H1 (cell line): ENCODE data around the gene LIPC. TPM values are rescaled to one million over a fixed set of nuclear protein-coding genes. Genes with fewer than 3 reads are reported as not detected.

Source experiments
- CTCF ChIA-PET: fragments of 300-600 bp; sonication (Branson Sonifier 250); formaldehyde crosslinking; loops from one replicate; lab custom pipeline; 2021; ENCODE audit not compliant: partially characterized antibody; lab: Charles Lee
- POLR2A ChIA-PET: fragments of 300-600 bp; sonication (Branson Sonifier 250); formaldehyde crosslinking; loops from one replicate; lab custom pipeline; 2021; ENCODE audit warnings: inconsistent platforms; ENCODE audit not compliant: partially characterized antibody; lab: Charles Lee
- DNase-seq, 2 experiments: peaks; one replicate each; pipeline versions ENCODE4 v3.0.0 to v3.0.0-alpha.2; 2010 to 2022; ENCODE audit warnings: low spot score in 2 of 2, low read depth in 1 of 2, mixed read lengths in 1 of 2
- FAIRE-seq: peaks from 2 replicates; lab custom pipeline; 2011; peaks lifted over from hg19 to GRCh38; lab: Jason Lieb, UNC
- H2AFZ ChIP-seq: 2 replicates; pipeline ENCODE4 v1.8.1; 2012; ENCODE audit warnings: low read length, inconsistent platforms
- H2AK5ac ChIP-seq: 2 replicates; pipeline ENCODE4 v1.6.1; 2013; ENCODE audit warnings: low read depth, low read length
- H2BK120ac ChIP-seq: replicated peaks from 2 replicates; pipeline ENCODE3; 2013; ENCODE audit warnings: low read depth, low read length, inconsistent platforms
- H2BK12ac ChIP-seq: 2 replicates; pipeline ENCODE4 v1.6.1; 2013; ENCODE audit warnings: low read depth, low read length
- H2BK15ac ChIP-seq: 2 replicates; pipeline ENCODE4 v1.6.1; 2013; ENCODE audit warnings: low read length
- H2BK20ac ChIP-seq: 2 replicates; pipeline ENCODE4 v1.6.1; 2013; ENCODE audit warnings: low read length
- H2BK5ac ChIP-seq: 2 replicates; pipeline ENCODE4 v1.6.1; 2013; ENCODE audit warnings: low read depth, low read length
- H3K14ac ChIP-seq: 2 replicates; pipeline ENCODE4 v1.6.1; 2013; ENCODE audit warnings: inconsistent platforms; ENCODE audit not compliant: insufficient read length
- H3K18ac ChIP-seq: 2 replicates; pipeline ENCODE4 v1.6.1; 2013; ENCODE audit warnings: low read length; ENCODE audit errors: extremely low read depth
- H3K23ac ChIP-seq: 2 replicates; pipeline ENCODE4 v1.6.1; 2013; ENCODE audit warnings: inconsistent platforms; ENCODE audit not compliant: insufficient read length
- H3K23me2 ChIP-seq: 2 replicates; pipeline ENCODE4 v1.6.1; 2013; ENCODE audit warnings: low read depth, low read length
- H3K27ac ChIP-seq: 2 replicates; pipeline ENCODE4 v1.6.1; 2011; ENCODE audit warnings: low read depth, low read length, inconsistent platforms
- H3K27me3 ChIP-seq, 4 experiments: replicated peaks in 1 of 4; 1 replicate in 1 of 4; 2 replicates in 3 of 4; pipeline versions ENCODE4 v1.6.1 to v1.8.1; 2011 to 2013; ENCODE audit warnings: low read length in 3 of 4, mild to moderate bottlenecking in 3 of 4, inconsistent platforms in 2 of 4, mixed read lengths in 2 of 4, moderate library complexity in 1 of 4; ENCODE audit not compliant: control insufficient read depth in 3 of 4, insufficient read depth in 3 of 4; ENCODE audit errors: extremely low read depth in 1 of 4
- H3K36me3 ChIP-seq, 4 experiments: 2 replicates each; pipeline versions ENCODE4 v1.6.1 to v1.8.1; 2011 to 2013; ENCODE audit warnings: mild to moderate bottlenecking in 4 of 4, low read length in 3 of 4, moderate library complexity in 2 of 4, control low read depth in 1 of 4, inconsistent platforms in 1 of 4; ENCODE audit not compliant: insufficient read depth in 4 of 4, control insufficient read depth in 2 of 4
- H3K4ac ChIP-seq: replicated peaks from 2 replicates; pipeline ENCODE3; 2013; ENCODE audit warnings: low read length, low read depth, mixed read lengths, inconsistent platforms; ENCODE audit not compliant: insufficient read length
- H3K4me1 ChIP-seq, 4 experiments: replicated peaks in 1 of 4; 1 replicate in 1 of 4; 2 replicates in 3 of 4; pipeline versions ENCODE4 v1.6.1 to v1.8.1; 2011 to 2013; ENCODE audit warnings: low read length in 3 of 4, inconsistent platforms in 2 of 4, mixed read lengths in 1 of 4; ENCODE audit not compliant: insufficient read depth in 4 of 4, control insufficient read depth in 3 of 4
- H3K4me2 ChIP-seq, 2 experiments: 2 replicates each; pipeline versions ENCODE4 v1.6.1 to v1.8.1; 2011 to 2013; ENCODE audit warnings: low read depth in 2 of 2, low read length in 2 of 2, control low read depth in 1 of 2, inconsistent platforms in 1 of 2, mild to moderate bottlenecking in 1 of 2; ENCODE audit not compliant: insufficient read depth in 1 of 2
- H3K4me3 ChIP-seq, 4 experiments: fragments of 200-600, 300-600 bp in 1 of 4; sonication (generic), shearing (Covaris generic), sonication (Bioruptor Twin) in 1 of 4; 2 replicates each; pipeline versions ENCODE4 v1.5.1 to v1.8.1; 2011 to 2016; ENCODE audit warnings: low read length in 4 of 4, low read depth in 3 of 4, control low read depth in 2 of 4, inconsistent platforms in 2 of 4, mild to moderate bottlenecking in 2 of 4, mixed read lengths in 1 of 4, moderate library complexity in 1 of 4; ENCODE audit not compliant: insufficient read depth in 2 of 4; ENCODE audit errors: extremely low read depth in 1 of 4
- H3K56ac ChIP-seq: replicated peaks from 2 replicates; pipeline ENCODE3; 2013; ENCODE audit warnings: low read depth, mild to moderate bottlenecking, mixed read lengths, low read length, inconsistent platforms; ENCODE audit not compliant: insufficient read length
- H3K79me1 ChIP-seq: 2 replicates; pipeline ENCODE4 v1.6.1; 2013; ENCODE audit warnings: low read depth, low read length, control low read depth
- H3K79me2 ChIP-seq, 2 experiments: 2 replicates each; pipeline versions ENCODE4 v1.6.1 to v1.8.1; 2012 to 2013; ENCODE audit warnings: low read length in 2 of 2, mild to moderate bottlenecking in 2 of 2, inconsistent platforms in 1 of 2; ENCODE audit not compliant: insufficient read depth in 2 of 2, control insufficient read depth in 1 of 2
- H3K9ac ChIP-seq, 4 experiments: replicated peaks in 1 of 4; 1 replicate in 1 of 4; 2 replicates in 3 of 4; pipeline versions ENCODE4 v1.6.1 to v1.8.1; 2011 to 2013; ENCODE audit warnings: low read depth in 3 of 4, low read length in 3 of 4, control low read depth in 2 of 4, mild to moderate bottlenecking in 2 of 4, moderate library complexity in 2 of 4, inconsistent platforms in 1 of 4; ENCODE audit errors: extremely low read depth in 1 of 4
- H3K9me3 ChIP-seq, 2 experiments: 2 replicates each; pipeline versions ENCODE4 v1.6.1 to v1.8.1; 2012 to 2013; ENCODE audit warnings: mild to moderate bottlenecking in 2 of 2, moderate library complexity in 2 of 2, control low read depth in 1 of 2, inconsistent platforms in 1 of 2, low read depth in 1 of 2, low read length in 1 of 2, mixed read lengths in 1 of 2; ENCODE audit not compliant: insufficient read depth in 2 of 2
- H4K20me1 ChIP-seq, 2 experiments: replicated peaks in 1 of 2; 2 replicates each; pipeline versions ENCODE3 to v1.8.1; 2011 to 2013; ENCODE audit warnings: inconsistent platforms in 2 of 2, low read length in 2 of 2, mild to moderate bottlenecking in 1 of 2; ENCODE audit not compliant: insufficient read depth in 2 of 2, control insufficient read depth in 1 of 2
- H4K5ac ChIP-seq: 2 replicates; pipeline ENCODE4 v1.6.1; 2013; ENCODE audit warnings: low read length, low read depth, mixed read lengths, inconsistent platforms; ENCODE audit not compliant: insufficient read length
- H4K8ac ChIP-seq: 2 replicates; pipeline ENCODE4 v1.8.0; 2013; ENCODE audit warnings: mild to moderate bottlenecking, moderate library complexity, low read length, inconsistent platforms; ENCODE audit not compliant: insufficient read depth; ENCODE audit errors: extremely low read depth
- H4K91ac ChIP-seq: replicated peaks from 2 replicates; pipeline ENCODE3; 2013; ENCODE audit warnings: low read length, mixed read lengths, inconsistent platforms; ENCODE audit not compliant: insufficient read length
- CBX5 ChIP-seq: fragments of 300-800, 300-1000 bp; sonication (generic); IDR thresholded peaks from 2 replicates; pipeline ENCODE4 v1.7.1; 2016; ENCODE audit warnings: antibody characterized with exemption, low read length, low read depth
- CTCF ChIP-seq, 3 experiments: IDR thresholded peaks; 1 replicate in 2 of 3; 2 replicates in 1 of 3; pipeline versions ENCODE4 v1.5.1 to v1.6.1; 2011; ENCODE audit warnings: low read length in 3 of 3, mild to moderate bottlenecking in 3 of 3, inconsistent platforms in 2 of 3, low read depth in 1 of 3, moderate library complexity in 1 of 3; ENCODE audit not compliant: insufficient read depth in 1 of 3; ENCODE audit errors: control extremely low read depth in 1 of 3
- FOSL1 ChIP-seq: IDR thresholded peaks from 2 replicates; pipeline ENCODE4 v1.6.1; 2011; ENCODE audit warnings: mild to moderate bottlenecking, low read depth, low read length, moderate library complexity; ENCODE audit not compliant: insufficient read depth
- GABPA ChIP-seq: IDR thresholded peaks from 2 replicates; pipeline ENCODE4 v1.6.1; 2011; ENCODE audit warnings: mild to moderate bottlenecking, low read length, moderate library complexity, borderline replicate concordance; ENCODE audit not compliant: insufficient read depth
- HDAC2 ChIP-seq, 2 experiments: fragments of 300-600 bp in 1 of 2; sonication (generic) in 1 of 2; IDR thresholded peaks; 2 replicates each; pipeline ENCODE4 v1.6.1; 2011 to 2012; ENCODE audit warnings: low read depth in 2 of 2, low read length in 2 of 2, mild to moderate bottlenecking in 2 of 2, moderate library complexity in 2 of 2, borderline replicate concordance in 1 of 2, inconsistent platforms in 1 of 2
- JUND ChIP-seq: IDR thresholded peaks from 2 replicates; pipeline ENCODE4 v1.6.1; 2011; ENCODE audit warnings: mild to moderate bottlenecking, improper control_type of control experiment, low read length
- NANOG ChIP-seq: IDR thresholded peaks from 2 replicates; pipeline ENCODE4 v1.6.1; 2011; ENCODE audit warnings: low read length, low read depth, mild to moderate bottlenecking, inconsistent platforms; ENCODE audit not compliant: insufficient read depth, poor library complexity, severe bottlenecking
- POLR2A ChIP-seq, 2 experiments: IDR thresholded peaks; 1 replicate in 1 of 2; 2 replicates in 1 of 2; pipeline ENCODE4 v1.6.1; 2011; ENCODE audit warnings: low read depth in 2 of 2, low read length in 2 of 2, mild to moderate bottlenecking in 2 of 2; ENCODE audit errors: control extremely low read depth in 1 of 2
- SP2 ChIP-seq: IDR thresholded peaks from 2 replicates; pipeline ENCODE4 v1.6.1; 2012; ENCODE audit warnings: mild to moderate bottlenecking, low read length, inconsistent platforms
- SUZ12 ChIP-seq: fragments of 200-600 bp; sonication (generic); IDR thresholded peaks from 2 replicates; pipeline ENCODE4 v1.6.1; 2012; ENCODE audit warnings: mild to moderate bottlenecking, inconsistent platforms, low read length, moderate library complexity, mixed read lengths
- WGBS, 2 experiments: shearing (Covaris generic) in 1 of 2; methylation state at CpG; one replicate each; pipeline versions ENCODE4 v1.1.6 to v1.1.7; 2013 to 2015; ENCODE audit warnings: low lambda C conversion rate in 2 of 2, mixed read lengths in 2 of 2, inconsistent platforms in 1 of 2, low coverage in 1 of 2, missing lambda C conversion rate in 1 of 2; ENCODE audit not compliant: insufficient replicate concordance in 2 of 2, insufficient coverage in 1 of 2, insufficient read length in 1 of 2; ENCODE audit errors: extremely low coverage in 1 of 2, missing lambda C conversion rate in 1 of 2; 5-methylcytosine and 5-hydroxymethylcytosine counted together
- polyA plus RNA-seq, 7 experiments: library from polyadenylated mRNA; depleted of rRNA in 3 of 7; stranded (reverse) in 5 of 7; unstranded in 2 of 7; fragments of >200 nt in 5 of 7; fragments of 200-250 nt in 2 of 7; gene quantifications; 1 replicate in 5 of 7; 2 replicates in 1 of 7; 4 replicates in 1 of 7; pipeline versions ENCODE4 v1.2.1 to v1.2.3, GENCODE V29; 2011 to 2013; ENCODE audit warnings: missing spikeins in 2 of 7, mixed read lengths in 2 of 7
- total RNA-seq: library from RNA; stranded (reverse); fragmentation: NEBNext Ultra II Directional; extraction: Animal tissue kit (Norgen Biotek cat#: 25700); gene quantifications from 2 replicates; pipeline ENCODE4 v1.2.1, GENCODE V29; 2021
- TF ChIP-seq, protein P1 (sequence below): IDR thresholded peaks from 2 replicates; pipeline ENCODE4 v1.6.1; 2012; ENCODE audit warnings: inconsistent platforms

LIPC gene
- total and polyA plus RNA-seq, 2 of the 8 experiments (the other 6 are each of a cell fraction or from before 2014, with no cell fraction given), result not detected

DNA sequence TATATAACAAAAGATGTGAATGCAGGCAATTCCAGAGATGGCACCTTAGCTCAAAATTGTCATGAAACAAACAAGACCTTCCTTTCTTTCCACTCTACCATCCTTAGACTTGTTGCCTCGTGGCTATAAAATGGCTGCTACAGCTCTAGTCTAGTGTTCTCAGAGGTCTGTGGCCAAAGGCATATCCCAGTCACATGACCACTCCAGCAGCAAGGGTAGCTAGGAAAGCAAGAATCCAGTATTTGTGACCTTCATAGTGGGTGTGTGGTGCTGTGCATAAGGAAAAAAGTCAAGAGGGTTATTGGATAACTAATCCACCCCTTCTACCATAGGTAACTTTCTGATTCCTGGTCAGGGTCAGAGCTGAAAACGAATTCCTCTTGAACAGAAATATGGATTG is 27.1 kb upstream of the LIPC start:
- no peak overlapping the region for H3K9ac ChIP-seq
- H3K27ac ChIP-seq, result no peak overlapping the region
- H3K79me2 ChIP-seq, result no peaks in the 10 kb centered on the region
- FAIRE-seq (no peak), DNase-seq (no peak)
- H3K79me1 ChIP-seq, result no peaks in the 10 kb centered on the region
- H3K23ac ChIP-seq, result no peak overlapping the region
- no peaks in the 10 kb centered on the region for H4K20me1 ChIP-seq
- no peak overlapping the region for H2BK15ac ChIP-seq
- no peak overlapping the region for H4K5ac ChIP-seq
- 91% methylated on average over 2 of the region's 2 CpGs; no CpG with 5 or more reads in 1 of the 2 experiments for WGBS, 2 experiments
- no peak overlapping the region for H3K4ac ChIP-seq
- H3K27me3 ChIP-seq, result no peaks in the 10 kb centered on the region
- H3K4me3 ChIP-seq, result no peak overlapping the region
- no peak overlapping the region for H2AFZ ChIP-seq
- peaks cover 0 to 2% (median 0%) of the 10 kb centered on the region in 4 experiments; a peak in 1 of 7 replicates for H3K4me1 ChIP-seq
- no peak overlapping the region for H3K18ac ChIP-seq
- H2BK20ac ChIP-seq, result no peak overlapping the region
- CTCF ChIA-PET, result interaction anchor here (0.6 to 0.8 kb wide), 2 partner anchors 21 to 75 kb away, joined by 3 read pairs; no protein-coding TSS in a partner anchor
- H4K8ac ChIP-seq, result no peak overlapping the region
- no peaks in the 10 kb centered on the region for H3K23me2 ChIP-seq
- no peak overlapping the region for H4K91ac ChIP-seq
- H2AK5ac ChIP-seq, result no peak overlapping the region
- H2BK12ac ChIP-seq, result no peak overlapping the region
- H2BK5ac ChIP-seq, result no peak overlapping the region
- H3K14ac ChIP-seq, result no peak overlapping the region
- POLR2A ChIA-PET, result no interaction called here
- H3K9me3 ChIP-seq, result no peaks in the 10 kb centered on the region
- no peak overlapping the region for H3K4me2 ChIP-seq
- H3K36me3 ChIP-seq, result no peaks in the 10 kb centered on the region; a peak in 1 of 8 replicates
- no peak overlapping the region for H3K56ac ChIP-seq
- H2BK120ac ChIP-seq, result no peak overlapping the region
- no peak for TF ChIP-seq CBX5
- no peak for TF ChIP-seq FOSL1
- no peak for TF ChIP-seq SP2
- TF ChIP-seq GABPA, result no peak
- TF ChIP-seq CTCF (IDR thresholded peaks at IDR 0.05; ENCODE audit: control extremely low read depth in 1 of 3, insufficient read depth in 1 of 3, low read depth in 1 of 3, low read length in 3 of 3), result no peak
- no peak for TF ChIP-seq HDAC2 (IDR thresholded peaks at IDR 0.05; ENCODE audit: borderline replicate concordance in 1 of 2, low read depth in 2 of 2, low read length in 2 of 2)
- TF ChIP-seq JUND, result no peak
- no peak for TF ChIP-seq NANOG
- no peak for TF ChIP-seq SUZ12
- TF ChIP-seq, protein P1, sequence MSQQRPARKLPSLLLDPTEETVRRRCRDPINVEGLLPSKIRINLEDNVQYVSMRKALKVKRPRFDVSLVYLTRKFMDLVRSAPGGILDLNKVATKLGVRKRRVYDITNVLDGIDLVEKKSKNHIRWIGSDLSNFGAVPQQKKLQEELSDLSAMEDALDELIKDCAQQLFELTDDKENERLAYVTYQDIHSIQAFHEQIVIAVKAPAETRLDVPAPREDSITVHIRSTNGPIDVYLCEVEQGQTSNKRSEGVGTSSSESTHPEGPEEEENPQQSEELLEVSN, result no peak
- TF ChIP-seq POLR2A (IDR thresholded peaks at IDR 0.05; ENCODE audit: control extremely low read depth in 1 of 2, low read depth in 2 of 2, low read length in 2 of 2), result no peak
